Measurements from ENCODE around the gene FAAP100.

GRCh38 chr17:81569986-81570514, 17.9 kb upstream of the FAAP100 start:
- TF ChIP-seq CTCF (conservative IDR thresholded peaks at IDR 0.05; ENCODE audit: low read length) (no peak), EZH2phosphoT487 (IDR thresholded peaks at IDR 0.05; ENCODE audit: borderline replicate concordance) (no peak)

Measured in Loucy (cell line).